Measurements from ENCODE around the gene WDR88.

GRCh38 chr19:33221638-33222037, 89.7 kb downstream of the WDR88 start:
- TF ChIP-seq CTCF (IDR thresholded peaks at IDR 0.05) (no peak), POLR2A (IDR thresholded peaks at IDR 0.05; ENCODE audit: low read depth) (no peak)
